Vagina (tissue), 2 donors: ENCODE data around the gene KRT71. TPM values are rescaled to one million over a fixed set of nuclear protein-coding genes. Genes with fewer than 3 reads are reported as not detected.
"Not testable (repeated sequence)": the region's sequence is repeated elsewhere in the genome, so short reads cannot be mapped to it uniquely, and the experiment has no call there.

Experiments used
- DNase-seq, 2 donors: peaks; one replicate each; pipeline ENCODE4 v3.0.0-alpha.2; 2017; ENCODE audit errors: extremely low spot score in 2 of 2
- H3K27ac ChIP-seq: fragments of 200-600 bp; sonication (generic); one replicate; pipeline ENCODE4 v1.5.1; 2019
- H3K27me3 ChIP-seq: fragments of 200-600 bp; sonication (generic); one replicate; pipeline ENCODE4 v1.5.1; 2019
- H3K36me3 ChIP-seq, 2 donors: fragments of 200-600 bp; sonication (generic); one replicate each; pipeline ENCODE4 v1.5.1; 2017 to 2019
- H3K4me1 ChIP-seq: fragments of 200-600 bp; sonication (generic); one replicate; pipeline ENCODE4 v1.5.1; 2019
- H3K4me3 ChIP-seq, 2 donors: fragments of 200-600 bp; sonication (generic); 1 replicate in 1 of 2; 2 replicates in 1 of 2; pipeline ENCODE4 v1.5.1; 2016 to 2019
- H3K9me3 ChIP-seq: fragments of 200-600 bp; sonication (generic); one replicate; pipeline ENCODE4 v1.5.1; 2019
- POLR2A ChIP-seq, 2 donors: fragments of 450-650 bp; IDR thresholded peaks; one replicate each; pipeline ENCODE4 v1.6.1; 2017; ENCODE audit warnings: antibody characterized with exemption in 2 of 2, mild to moderate bottlenecking in 2 of 2, moderate library complexity in 2 of 2
- POLR2AphosphoS5 ChIP-seq, 2 donors: sonication (generic); formaldehyde crosslinking; IDR thresholded peaks; one replicate each; pipeline ENCODE4 v1.9.0; 2017; ENCODE audit warnings: antibody characterized with exemption in 2 of 2, mild to moderate bottlenecking in 2 of 2, low read depth in 1 of 2; ENCODE audit not compliant: insufficient read depth in 1 of 2
- intact Hi-C: fragments of 100-400 bp; cut with DNase I; formaldehyde crosslinking; loops from one replicate; pipeline ENCODE4 v1.15.1; 2023
- total RNA-seq: library from RNA; depleted of rRNA; stranded (reverse); fragments of >200 nt; gene quantifications from one replicate; pipeline ENCODE4 v1.2.3, GENCODE V29; 2016
- TF ChIP-seq, protein P1 (sequence below), 3 experiments: fragments of 450-650 bp in 2 of 3; fragments of 200-600 bp in 1 of 3; sonication (generic) in 1 of 3; IDR thresholded peaks; one replicate each; pipeline ENCODE4 v1.5.1; 2017 to 2019; ENCODE audit warnings: antibody characterized with exemption in 3 of 3, mild to moderate bottlenecking in 2 of 3, moderate library complexity in 2 of 3

The KRT71 gene
- total RNA-seq, 1 donor from 2014 or later: not detected

DNA sequence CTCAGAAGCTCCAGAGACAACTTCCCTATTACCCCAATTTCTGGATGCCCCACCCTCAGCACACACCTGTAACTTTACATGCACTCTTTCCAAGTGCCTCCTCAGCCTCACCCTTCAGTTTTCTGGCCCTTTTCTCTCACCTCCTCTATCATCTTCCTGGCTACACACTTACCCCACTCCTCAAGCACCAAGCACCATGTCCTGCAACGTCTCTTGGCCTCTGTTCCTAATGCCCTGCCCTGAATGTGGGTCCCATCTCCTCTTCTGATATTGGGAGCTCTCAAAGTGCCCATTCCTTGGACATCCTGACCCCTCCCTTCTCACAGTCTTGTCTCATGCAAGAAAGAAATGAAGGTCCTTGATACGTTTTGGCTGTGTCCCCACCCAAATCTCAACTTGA is 47.1 kb upstream of the KRT71 start:
- no peaks in the 10 kb centered on the region for H3K36me3 ChIP-seq
- no peak overlapping the region for H3K27ac ChIP-seq
- H3K9me3 ChIP-seq: no peaks in the 10 kb centered on the region
- H3K27me3 ChIP-seq: no peaks in the 10 kb centered on the region
- intact Hi-C loops: no loop called here
- H3K4me3 ChIP-seq: no peak overlapping the region
- peak; percentile 28 to 54 for DNase-seq
- H3K4me1 ChIP-seq: no peaks in the 10 kb centered on the region
- TF ChIP-seq, protein P1, sequence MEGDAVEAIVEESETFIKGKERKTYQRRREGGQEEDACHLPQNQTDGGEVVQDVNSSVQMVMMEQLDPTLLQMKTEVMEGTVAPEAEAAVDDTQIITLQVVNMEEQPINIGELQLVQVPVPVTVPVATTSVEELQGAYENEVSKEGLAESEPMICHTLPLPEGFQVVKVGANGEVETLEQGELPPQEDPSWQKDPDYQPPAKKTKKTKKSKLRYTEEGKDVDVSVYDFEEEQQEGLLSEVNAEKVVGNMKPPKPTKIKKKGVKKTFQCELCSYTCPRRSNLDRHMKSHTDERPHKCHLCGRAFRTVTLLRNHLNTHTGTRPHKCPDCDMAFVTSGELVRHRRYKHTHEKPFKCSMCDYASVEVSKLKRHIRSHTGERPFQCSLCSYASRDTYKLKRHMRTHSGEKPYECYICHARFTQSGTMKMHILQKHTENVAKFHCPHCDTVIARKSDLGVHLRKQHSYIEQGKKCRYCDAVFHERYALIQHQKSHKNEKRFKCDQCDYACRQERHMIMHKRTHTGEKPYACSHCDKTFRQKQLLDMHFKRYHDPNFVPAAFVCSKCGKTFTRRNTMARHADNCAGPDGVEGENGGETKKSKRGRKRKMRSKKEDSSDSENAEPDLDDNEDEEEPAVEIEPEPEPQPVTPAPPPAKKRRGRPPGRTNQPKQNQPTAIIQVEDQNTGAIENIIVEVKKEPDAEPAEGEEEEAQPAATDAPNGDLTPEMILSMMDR (IDR thresholded peaks at IDR 0.05): no peak
- no peak for TF ChIP-seq POLR2AphosphoS5 (IDR thresholded peaks at IDR 0.05; ENCODE audit: insufficient read depth in 1 of 2, low read depth in 1 of 2)

DNA sequence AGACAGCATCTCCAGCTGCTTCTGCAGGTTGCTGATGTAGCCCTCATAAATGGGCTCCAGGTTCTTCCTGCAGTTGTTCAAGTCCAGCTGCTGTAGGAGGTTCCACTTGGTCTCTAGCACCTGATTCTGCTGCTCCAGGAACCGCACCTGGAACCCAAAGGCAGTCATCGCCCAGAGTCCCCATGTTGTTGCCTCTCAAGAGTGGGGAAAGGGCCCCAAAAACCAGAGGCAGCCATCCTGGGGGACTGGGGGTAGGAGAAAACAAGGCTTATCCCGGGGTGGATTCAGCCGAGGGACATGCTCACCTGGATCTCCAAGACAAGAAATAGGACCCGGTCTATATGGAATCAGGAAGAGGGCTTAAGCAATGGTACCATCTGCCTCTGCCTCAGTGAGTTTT is 46.0 kb upstream of the KRT71 start:
- H3K4me1 ChIP-seq: no peaks in the 10 kb centered on the region
- intact Hi-C loops: no loop called here
- DNase-seq: no peak
- H3K36me3 ChIP-seq: no peaks in the 10 kb centered on the region
- H3K27me3 ChIP-seq: no peaks in the 10 kb centered on the region
- H3K27ac ChIP-seq: no peak overlapping the region
- H3K4me3 ChIP-seq: no peak overlapping the region
- no peaks in the 10 kb centered on the region for H3K9me3 ChIP-seq
- TF ChIP-seq, protein P1 (IDR thresholded peaks at IDR 0.05): no peak
- TF ChIP-seq POLR2AphosphoS5 (IDR thresholded peaks at IDR 0.05; ENCODE audit: insufficient read depth in 1 of 2, low read depth in 1 of 2) (no peak), POLR2A (IDR thresholded peaks at IDR 0.05) (no peak)

DNA sequence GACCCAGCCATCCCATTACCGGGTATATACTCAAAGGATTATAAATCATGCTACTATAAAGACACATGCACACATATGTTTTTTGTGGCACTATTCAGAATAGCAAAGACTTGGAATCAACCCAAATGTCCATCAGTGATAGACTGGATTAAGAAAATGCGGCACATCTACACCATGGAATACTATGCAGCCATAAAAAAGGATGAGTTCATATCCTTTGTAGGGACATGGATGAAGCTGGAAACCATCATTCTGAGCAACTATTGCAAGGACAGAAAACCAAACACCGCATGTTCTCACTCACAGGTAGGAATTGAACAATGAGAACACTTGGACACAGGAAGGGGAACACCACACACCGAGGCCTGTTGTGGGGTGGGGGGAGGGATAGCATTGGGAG is 41.3 kb upstream of the KRT71 start:
- intact Hi-C loops, H3K27ac ChIP-seq, H3K9me3 ChIP-seq, H3K4me1 ChIP-seq, DNase-seq, H3K4me3 ChIP-seq, H3K36me3 ChIP-seq, H3K27me3 ChIP-seq: not testable (repeated sequence)

DNA sequence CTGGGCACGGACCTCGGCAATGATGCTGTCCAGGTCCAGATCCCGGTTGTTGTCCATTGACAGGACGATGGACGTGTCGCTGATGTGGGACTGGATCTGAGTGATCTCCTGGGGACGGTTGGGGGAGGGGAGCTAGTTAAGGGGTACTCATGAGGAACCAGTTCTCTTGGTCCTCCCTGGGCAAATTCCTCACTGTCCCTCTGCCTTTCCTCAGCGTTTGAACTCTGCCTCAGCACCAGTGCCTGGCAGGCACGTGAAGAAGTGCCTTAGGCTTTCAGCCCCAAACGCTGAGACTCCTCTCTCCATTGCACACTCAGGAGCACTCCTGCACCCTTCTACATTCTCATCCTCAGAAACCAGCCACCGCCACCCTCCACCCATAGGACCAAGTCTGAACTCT is 38.6 kb upstream of the KRT71 start:
- intact Hi-C loops: no loop called here
- H3K36me3 ChIP-seq: no peaks in the 10 kb centered on the region
- no peak overlapping the region for H3K4me3 ChIP-seq
- no peaks in the 10 kb centered on the region for H3K27me3 ChIP-seq
- H3K9me3 ChIP-seq: no peaks in the 10 kb centered on the region
- no peak overlapping the region for H3K27ac ChIP-seq
- DNase-seq: no peak
- no peak for TF ChIP-seq POLR2A (IDR thresholded peaks at IDR 0.05)
- no peak for TF ChIP-seq POLR2AphosphoS5 (IDR thresholded peaks at IDR 0.05; ENCODE audit: insufficient read depth in 1 of 2, low read depth in 1 of 2)
- TF ChIP-seq, protein P1 (IDR thresholded peaks at IDR 0.05): no peak
- H3K4me1 ChIP-seq: no peaks in the 10 kb centered on the region

DNA sequence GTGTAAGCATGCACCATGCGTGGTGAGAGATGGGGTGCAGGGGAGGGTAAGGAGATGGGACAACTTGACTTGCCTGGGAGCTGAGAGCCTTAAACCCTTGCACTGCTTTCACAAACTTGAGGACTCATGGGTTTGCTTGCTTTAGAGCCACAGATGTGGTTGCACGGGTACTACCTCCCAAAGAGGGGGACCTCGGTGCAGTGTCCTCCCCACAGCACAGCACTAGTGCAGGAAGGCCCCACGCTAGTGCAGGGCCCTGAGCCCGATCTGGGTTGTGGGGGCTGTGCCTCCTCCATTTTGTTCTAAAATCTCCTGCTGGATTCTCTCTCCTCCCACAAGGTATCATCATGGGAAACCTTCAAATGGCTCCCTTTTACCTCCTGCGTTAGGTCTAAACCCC is 37.1 kb upstream of the KRT71 start:
- Histone ChIP-seq H3K9me3 (no peaks in the 10 kb centered on the region), H3K27ac (no peak overlapping the region), H3K27me3 (no peaks in the 10 kb centered on the region), H3K4me1 (no peaks in the 10 kb centered on the region), H3K36me3 (no peaks in the 10 kb centered on the region), H3K4me3 (no peak overlapping the region)
- intact Hi-C loops: no loop called here
- DNase-seq: no peak
- no peak for TF ChIP-seq POLR2A (IDR thresholded peaks at IDR 0.05)
- TF ChIP-seq, protein P1 (IDR thresholded peaks at IDR 0.05): no peak
- no peak for TF ChIP-seq POLR2AphosphoS5 (IDR thresholded peaks at IDR 0.05; ENCODE audit: insufficient read depth in 1 of 2, low read depth in 1 of 2)

DNA sequence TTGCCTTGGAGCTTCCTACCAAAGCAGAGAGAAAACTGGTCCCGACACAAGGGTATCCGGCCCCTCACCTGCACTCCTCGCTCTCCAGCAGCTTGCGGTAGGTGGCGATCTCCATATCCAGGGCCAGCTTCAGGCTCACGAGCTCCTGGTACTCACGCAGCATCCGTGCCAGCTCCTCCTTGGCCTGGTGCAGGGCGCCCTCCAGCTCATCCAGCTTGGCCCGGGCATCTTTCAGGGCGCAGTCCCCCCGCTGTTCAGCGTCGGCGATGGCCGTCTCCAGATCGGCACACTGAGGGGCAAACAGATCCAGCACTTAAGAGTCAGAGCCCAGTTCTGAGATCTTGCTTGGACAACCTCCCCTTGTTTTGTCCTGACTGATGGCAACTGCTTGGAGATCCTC is 34.6 kb upstream of the KRT71 start:
- intact Hi-C loops: no loop called here
- no peak for DNase-seq

More for the DNA sequence above, 34.6 kb upstream of the KRT71 start:
- Histone ChIP-seq H3K27ac (no peak overlapping the region), H3K9me3 (no peaks in the 10 kb centered on the region), H3K4me3 (no peak overlapping the region), H3K36me3 (no peaks in the 10 kb centered on the region), H3K27me3 (no peaks in the 10 kb centered on the region), H3K4me1 (no peaks in the 10 kb centered on the region)
- no peak for TF ChIP-seq POLR2AphosphoS5 (IDR thresholded peaks at IDR 0.05; ENCODE audit: insufficient read depth in 1 of 2, low read depth in 1 of 2)
- TF ChIP-seq POLR2A (IDR thresholded peaks at IDR 0.05): no peak
- TF ChIP-seq, protein P1 (IDR thresholded peaks at IDR 0.05): no peak
